ENCODE measurements around the gene SPAG5. TPM values are rescaled to one million over a fixed set of nuclear protein-coding genes. Genes with fewer than 3 reads are reported as not detected.

SPAG5 gene
- total RNA-seq, 2 donors from 2014 or later, result 25.6 to 81.8 TPM

DNA sequence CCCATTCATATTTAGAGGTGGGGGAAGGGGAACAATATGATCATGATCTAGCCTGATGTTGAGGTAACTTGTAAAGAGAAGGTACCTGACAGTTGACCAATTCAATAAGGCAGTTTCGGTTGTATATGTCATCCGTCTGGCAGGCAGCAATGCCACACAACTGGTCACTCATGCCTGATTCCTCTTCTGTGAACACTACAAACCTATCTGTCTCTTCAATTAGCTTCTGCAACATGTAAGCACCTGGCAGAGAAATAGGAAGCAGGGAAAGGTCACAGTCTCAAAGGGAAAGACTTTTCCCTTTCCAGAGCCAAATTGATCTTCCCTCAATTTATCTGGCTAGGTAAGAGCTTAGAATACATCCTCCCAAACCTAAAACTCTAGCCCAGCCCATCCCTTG, 25.3 kb upstream of the SPAG5 start:
- Histone ChIP-seq H3K4me1 (no peaks in the 10 kb centered on the region), H3K9ac (ENCODE audit: low read depth in 2 of 2, low read length in 2 of 2) (no peak overlapping the region), H3K36me3 (peaks cover 29% of the 10 kb centered on the region), H3K4me3 (no peak overlapping the region), H3K27me3 (no peaks in the 10 kb centered on the region), H3K9me3 (no peaks in the 10 kb centered on the region), H3K27ac (no peak overlapping the region)
- intact Hi-C loops (cut with DNase I), result no loop called here
- no peak for TF ChIP-seq CTCF (IDR thresholded peaks at IDR 0.05)
- no peak for DNase-seq

- no peak for TF ChIP-seq CTCF (IDR thresholded peaks at IDR 0.05)
- H3K4me3 ChIP-seq, result no peak overlapping the region
- no peak overlapping the region for H3K27ac ChIP-seq
- no peaks in the 10 kb centered on the region for H3K9me3 ChIP-seq
- no peaks in the 10 kb centered on the region for H3K4me1 ChIP-seq
- no peak overlapping the region for H3K9ac ChIP-seq (ENCODE audit: low read depth in 2 of 2, low read length in 2 of 2)
- peaks cover 29% of the 10 kb centered on the region for H3K36me3 ChIP-seq
- intact Hi-C loops (cut with DNase I), result no loop called here
- no peak for DNase-seq
- no peaks in the 10 kb centered on the region for H3K27me3 ChIP-seq
Measured at GRCh38 chr17:28623696-28624095, 24.9 kb upstream of the SPAG5 start.

DNA sequence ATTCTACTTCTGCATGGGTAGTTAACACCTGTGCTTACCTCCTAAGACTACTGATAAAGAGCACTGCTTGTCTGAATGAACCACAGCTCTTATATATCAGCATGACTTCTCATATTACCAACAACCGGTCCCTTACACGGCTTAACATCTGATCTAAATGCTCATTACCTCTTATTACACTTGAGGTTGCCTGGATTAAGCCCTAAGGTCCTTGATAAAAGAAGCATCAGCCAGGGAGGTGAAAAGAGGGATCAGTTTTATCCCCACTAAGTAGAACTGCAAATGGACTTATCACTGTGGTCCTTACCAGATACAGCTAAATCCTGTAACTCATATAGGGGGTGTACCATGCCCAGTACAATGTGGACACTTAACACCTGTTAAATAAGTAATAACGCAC, 23.4 kb upstream of the SPAG5 start:
- Histone ChIP-seq H3K36me3 (peaks cover 28% of the 10 kb centered on the region), H3K4me3 (no peak overlapping the region), H3K9me3 (no peaks in the 10 kb centered on the region), H3K4me1 (no peaks in the 10 kb centered on the region), H3K27me3 (no peaks in the 10 kb centered on the region), H3K27ac (no peak overlapping the region), H3K9ac (ENCODE audit: low read depth in 2 of 2, low read length in 2 of 2) (peak overlapping the region in 1 of 2 donors; percentile 6)
- DNase-seq, result no peak
- intact Hi-C loops (cut with DNase I), result no loop called here
- no peak for TF ChIP-seq CTCF (IDR thresholded peaks at IDR 0.05)

DNA sequence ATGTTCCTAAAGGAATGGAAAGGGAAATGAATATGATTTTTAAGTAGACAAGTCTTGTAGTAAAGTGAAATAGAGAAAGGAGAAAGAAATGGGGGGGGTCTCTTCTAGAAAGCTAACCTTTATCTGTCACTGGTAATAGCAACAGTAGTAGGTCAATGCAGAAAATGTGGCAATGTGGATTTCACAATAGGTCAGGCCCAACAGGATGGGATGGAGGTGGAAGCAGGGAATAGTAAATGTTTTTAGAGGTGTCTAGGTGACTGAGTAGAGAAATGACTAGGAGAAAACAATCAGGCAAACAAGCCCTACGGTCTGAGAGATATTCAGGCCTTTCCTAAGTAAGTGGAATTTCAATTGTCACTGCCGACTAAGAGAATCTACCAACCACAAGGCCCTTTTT, 21.2 kb upstream of the SPAG5 start:
- DNase-seq, result no peak
- Histone ChIP-seq H3K27ac (no peak overlapping the region), H3K9ac (ENCODE audit: low read depth in 2 of 2, low read length in 2 of 2) (no peak overlapping the region), H3K27me3 (no peaks in the 10 kb centered on the region), H3K9me3 (no peaks in the 10 kb centered on the region), H3K36me3 (peaks cover 44% of the 10 kb centered on the region), H3K4me3 (no peak overlapping the region), H3K4me1 (no peaks in the 10 kb centered on the region)
- intact Hi-C loops (cut with DNase I), result no loop called here
- TF ChIP-seq CTCF (IDR thresholded peaks at IDR 0.05), result no peak

DNA sequence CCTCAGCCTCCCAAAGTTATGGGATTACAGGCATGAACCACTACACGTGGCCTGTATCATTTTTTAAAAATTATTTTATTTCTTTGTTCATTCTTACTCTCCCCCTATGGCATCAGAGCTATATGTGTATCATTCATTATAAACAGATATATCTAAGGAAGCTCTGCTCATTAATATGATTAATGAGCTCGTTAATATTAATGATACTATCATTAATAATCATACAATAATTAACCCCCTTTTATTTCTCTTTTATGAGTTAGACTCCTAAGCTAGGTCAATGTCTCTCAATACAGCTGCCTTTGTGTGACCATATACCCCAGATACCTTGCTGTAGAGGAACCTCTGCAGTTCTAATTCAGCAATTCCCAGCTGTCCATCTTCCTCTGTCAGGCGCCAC, 19.6 kb upstream of the SPAG5 start:
- H3K36me3 ChIP-seq, result peaks cover 41% of the 10 kb centered on the region
- no peak overlapping the region for H3K27ac ChIP-seq
- H3K4me1 ChIP-seq, result no peaks in the 10 kb centered on the region
- DNase-seq, result no peak
- H3K9me3 ChIP-seq, result no peaks in the 10 kb centered on the region
- no peak overlapping the region for H3K9ac ChIP-seq (ENCODE audit: low read depth in 2 of 2, low read length in 2 of 2)
- H3K27me3 ChIP-seq, result no peaks in the 10 kb centered on the region
- no peak overlapping the region for H3K4me3 ChIP-seq
- intact Hi-C loops (cut with DNase I), result no loop called here
- TF ChIP-seq CTCF (IDR thresholded peaks at IDR 0.05), result no peak

DNA sequence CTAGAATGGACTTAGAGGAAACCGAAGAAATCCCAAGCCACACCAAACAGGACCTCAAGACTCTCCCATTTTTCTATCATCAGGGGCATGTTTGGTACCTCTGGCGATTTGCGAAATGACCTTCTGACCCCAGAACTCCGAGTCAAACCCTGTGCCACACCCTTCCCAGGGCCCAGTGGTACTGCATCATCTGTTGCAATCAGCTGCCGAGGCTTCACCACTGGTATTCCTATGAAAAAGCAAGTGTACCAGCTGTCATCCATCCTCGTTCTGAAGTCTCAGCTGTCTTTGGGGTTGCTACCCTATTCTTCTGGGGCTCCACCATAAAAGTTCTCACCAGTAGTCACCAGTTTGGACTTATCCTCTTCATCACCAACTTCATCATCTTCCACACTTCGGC, 17.5 kb upstream of the SPAG5 start:
- H3K36me3 ChIP-seq, result peaks cover 35% of the 10 kb centered on the region

More for the DNA sequence above, 17.5 kb upstream of the SPAG5 start:
- Histone ChIP-seq H3K4me3 (no peak overlapping the region), H3K27ac (no peak overlapping the region), H3K27me3 (no peaks in the 10 kb centered on the region), H3K9me3 (no peaks in the 10 kb centered on the region), H3K9ac (ENCODE audit: low read depth in 2 of 2, low read length in 2 of 2) (no peak overlapping the region), H3K4me1 (no peaks in the 10 kb centered on the region)
- no peak for DNase-seq
- intact Hi-C loops (cut with DNase I), result no loop called here
- no peak for TF ChIP-seq CTCF (IDR thresholded peaks at IDR 0.05)

Measured in colonic mucosa (tissue), 4 donors.